IPS-NIHi11 (cell line): ENCODE measurements around the gene GART.
"Not testable (repeated sequence)": the region's sequence is repeated elsewhere in the genome, so short reads cannot be mapped to it uniquely, and the experiment has no call there.

Experiments used
- DNase-seq: peaks from one replicate; pipeline ENCODE4 v3.0.0; 2012; ENCODE audit warnings: mixed read lengths, low spot score

Gene GART

DNA sequence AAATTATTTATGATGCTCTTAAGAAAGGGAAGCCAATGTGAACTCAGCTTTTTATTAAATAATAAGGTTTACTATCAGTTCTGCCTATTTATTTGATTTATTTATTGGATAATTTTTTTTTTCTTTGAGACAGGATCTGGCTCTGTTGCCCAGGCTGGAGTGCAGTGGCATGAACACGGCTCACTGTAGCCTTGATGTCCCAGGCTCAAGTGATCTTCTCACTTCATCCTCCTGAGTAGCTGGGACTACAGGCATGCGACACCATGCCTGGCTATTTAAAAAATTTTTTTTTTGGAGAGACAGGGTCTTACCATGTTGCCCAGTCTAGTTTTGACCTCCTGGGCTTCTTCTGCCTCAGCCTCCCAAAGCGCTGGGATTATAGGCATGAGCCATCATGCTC, 29.4 kb downstream of the GART start:
- no peak for DNase-seq

DNA sequence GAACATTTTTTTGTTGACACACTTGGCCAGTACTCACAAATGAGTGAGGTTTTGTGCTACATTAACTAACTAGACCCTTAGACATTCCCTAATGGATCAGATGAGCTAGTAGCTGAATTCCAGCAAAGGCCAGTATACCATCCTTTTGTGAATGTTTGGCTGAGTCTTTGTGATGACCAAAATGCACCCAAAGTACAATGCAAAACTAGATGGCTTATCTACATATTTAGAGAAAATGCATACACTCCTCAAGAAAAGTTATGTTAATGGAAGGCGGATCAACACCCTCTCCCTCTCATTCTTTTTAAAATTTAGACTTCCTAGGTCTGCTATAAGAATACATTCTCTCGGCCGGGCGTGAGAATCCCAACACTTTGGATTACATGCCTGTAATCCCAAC, 30.3 kb downstream of the GART start:
- no peak for DNase-seq

DNA sequence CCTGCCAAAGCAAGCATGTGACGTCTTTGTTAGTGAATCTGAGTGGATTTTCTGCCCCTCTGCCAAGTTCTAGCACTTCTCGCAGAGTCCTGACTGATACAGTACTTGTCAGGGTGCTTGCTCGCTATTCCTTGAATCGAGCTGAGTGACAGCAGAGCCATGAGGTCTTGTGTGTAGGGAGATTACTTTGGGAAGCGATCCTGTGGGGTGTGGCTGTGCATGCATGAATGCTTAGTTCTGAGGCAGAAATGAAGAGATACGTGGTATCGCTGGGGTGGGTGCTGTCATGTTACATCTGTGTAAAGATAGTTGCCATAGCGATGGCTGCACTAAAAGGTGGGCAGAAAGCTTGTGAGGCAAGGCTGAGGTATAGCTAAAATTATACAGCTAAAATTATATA, 31.1 kb downstream of the GART start:
- DNase-seq: no peak

DNA sequence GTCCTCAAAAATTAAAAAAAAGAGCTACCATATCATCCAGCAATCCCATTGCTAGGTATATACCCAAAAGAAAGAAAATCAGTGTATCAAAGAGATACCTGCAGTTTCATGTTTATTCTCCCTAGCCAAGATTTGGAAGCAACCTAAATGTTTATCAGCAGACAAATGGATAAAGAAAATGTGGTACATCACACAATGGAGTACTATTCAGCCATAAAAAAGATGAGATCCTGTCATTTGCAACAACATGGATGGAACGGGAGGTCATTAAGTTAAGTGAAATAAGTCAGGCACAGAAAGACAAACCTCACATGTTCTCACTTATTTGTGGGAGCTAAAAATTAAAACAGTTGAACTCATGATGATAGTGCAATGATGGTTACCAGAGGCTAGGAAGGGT, 34.9 kb downstream of the GART start:
- DNase-seq: not testable (repeated sequence)

DNA sequence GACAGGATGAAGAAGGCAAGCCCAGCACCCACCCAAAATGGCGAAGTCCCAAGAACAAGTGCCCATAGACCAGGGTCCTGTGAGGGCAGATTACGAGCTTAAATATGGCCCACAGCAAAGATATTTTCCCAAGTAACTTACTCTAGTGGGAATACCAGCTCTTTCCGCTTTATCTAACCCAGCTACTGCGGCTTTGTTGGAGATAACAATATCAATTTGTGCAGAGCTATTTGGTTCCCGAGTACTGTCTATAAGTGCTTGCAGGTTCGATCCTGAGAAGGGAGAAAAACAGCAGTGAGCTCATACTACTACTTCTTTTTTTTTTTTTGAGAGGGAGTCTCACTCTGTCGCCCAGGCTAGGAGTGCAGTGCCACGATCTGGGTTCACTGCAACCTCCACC, 36.1 kb downstream of the GART start:
- no peak for DNase-seq

DNA sequence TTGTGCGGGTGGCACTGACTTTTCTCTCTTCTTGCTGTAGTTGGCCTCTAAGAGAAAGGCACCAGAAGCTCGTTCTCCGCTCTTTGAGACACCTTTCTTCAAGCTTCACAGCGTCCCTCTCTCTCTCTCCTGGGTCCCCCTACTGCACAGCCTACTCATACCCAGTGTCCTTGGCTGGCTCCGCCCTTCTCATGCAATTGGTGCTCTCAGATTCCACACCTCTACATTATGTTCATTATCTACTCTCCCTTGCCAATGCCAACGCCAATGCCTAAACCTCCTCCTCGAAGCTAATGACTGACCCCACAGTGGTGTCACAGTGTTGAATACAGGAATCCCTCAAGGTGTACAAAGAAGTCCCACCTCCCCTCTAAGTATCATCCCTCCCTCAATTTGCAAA, 45.6 kb downstream of the GART start:
- peak; percentile 32 for DNase-seq

DNA sequence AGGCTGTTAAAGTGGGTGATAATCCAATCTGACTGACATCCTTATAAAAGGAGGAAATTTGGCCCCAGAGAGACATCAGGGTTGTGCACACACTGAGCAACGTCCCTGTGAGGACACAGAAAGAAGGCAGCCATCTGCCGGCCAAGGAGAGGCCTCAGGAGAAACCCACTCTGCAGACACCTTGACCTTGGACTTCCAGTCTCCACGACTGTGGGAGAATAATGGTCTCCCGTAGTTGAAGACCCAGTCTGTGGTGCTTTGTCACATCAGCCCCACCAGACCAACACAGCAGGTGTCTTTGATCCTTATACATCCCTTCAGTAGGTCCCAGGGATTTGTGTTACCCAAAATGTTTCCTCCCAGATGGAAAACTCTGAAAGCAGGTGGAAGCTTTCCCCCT, 46.2 kb downstream of the GART start:
- no peak for DNase-seq

DNA sequence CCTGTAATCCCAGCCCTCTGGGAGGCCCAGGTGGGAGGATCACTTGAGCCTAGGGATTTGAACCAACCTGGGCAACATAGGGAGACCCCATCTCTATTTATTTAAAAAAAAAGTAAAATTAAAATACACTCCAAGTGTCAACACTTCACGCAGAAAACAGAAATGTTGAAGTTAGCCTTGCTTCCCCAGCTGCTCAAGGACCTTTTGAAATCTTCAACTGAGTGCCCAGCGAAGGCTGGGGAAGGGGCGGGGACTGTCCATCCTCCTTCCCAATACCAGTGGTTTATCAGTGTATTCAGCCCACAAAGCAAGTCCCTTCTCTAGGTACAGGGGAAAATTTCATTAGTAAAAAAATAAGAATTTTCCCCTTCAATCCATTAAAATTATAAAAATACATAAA, 48.2 kb downstream of the GART start:
- DNase-seq: no peak

DNA sequence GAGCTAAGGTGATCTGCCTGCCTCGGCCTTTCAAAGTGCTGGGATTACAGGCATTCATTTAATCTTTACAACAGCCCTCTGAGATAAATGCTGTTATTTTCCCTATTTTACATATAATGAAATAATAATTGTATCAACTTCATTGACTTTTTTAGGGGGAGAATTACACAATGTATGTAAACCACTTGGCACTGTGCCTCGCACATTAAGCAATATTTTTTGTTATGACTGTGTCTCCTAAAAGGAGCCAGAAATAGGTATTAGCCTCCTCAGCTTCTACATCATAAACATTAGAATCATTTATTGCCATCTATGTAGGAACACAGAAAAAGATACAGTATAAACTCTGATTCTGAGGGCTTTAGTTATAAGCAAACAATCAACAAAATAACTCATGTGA, 49.3 kb downstream of the GART start:
- DNase-seq: no peak

DNA sequence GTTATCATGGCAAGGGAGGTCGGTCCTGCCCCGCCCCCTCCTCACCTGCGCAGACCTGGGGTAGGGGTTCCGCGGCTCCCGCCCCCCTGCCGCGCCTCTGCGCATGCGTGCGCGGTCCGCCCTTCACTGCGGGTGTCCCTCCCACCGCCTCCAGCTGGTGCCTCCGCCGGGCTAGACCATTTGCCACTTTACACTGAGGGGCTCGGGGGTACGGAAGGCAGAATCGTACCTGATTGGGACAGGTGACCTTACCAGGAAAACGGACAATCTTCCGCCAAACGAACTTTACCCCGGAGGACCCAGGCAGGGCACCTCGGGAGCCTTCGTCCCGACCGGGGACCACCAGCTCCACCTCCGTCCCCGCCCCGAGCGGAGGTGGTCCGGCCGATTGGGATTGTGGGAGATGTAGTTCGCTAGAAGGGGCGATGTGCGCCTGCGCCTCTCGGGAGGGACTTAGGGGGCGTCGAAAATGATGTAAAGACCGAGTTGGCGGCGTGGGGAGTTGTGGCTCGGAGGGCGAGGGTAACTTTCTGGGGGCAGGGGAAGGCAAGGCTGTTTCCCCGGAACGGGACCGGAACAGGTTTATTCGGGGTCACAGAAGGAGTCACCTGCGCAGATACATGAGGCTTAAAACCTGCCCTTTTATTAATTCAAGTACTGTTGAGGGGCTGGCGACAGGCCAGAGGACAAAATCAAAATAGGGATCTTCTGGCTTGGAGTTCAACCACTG, 50.4 kb downstream of the GART start, which contains the start of gene DNAJC28:
Gene DNAJC28 (minus strand): TSS at position 344 of the 730 bp plus-strand sequence. CDS start 2,323 bp downstream, outside the sequence.
- peak; percentile 92 for DNase-seq

DNA sequence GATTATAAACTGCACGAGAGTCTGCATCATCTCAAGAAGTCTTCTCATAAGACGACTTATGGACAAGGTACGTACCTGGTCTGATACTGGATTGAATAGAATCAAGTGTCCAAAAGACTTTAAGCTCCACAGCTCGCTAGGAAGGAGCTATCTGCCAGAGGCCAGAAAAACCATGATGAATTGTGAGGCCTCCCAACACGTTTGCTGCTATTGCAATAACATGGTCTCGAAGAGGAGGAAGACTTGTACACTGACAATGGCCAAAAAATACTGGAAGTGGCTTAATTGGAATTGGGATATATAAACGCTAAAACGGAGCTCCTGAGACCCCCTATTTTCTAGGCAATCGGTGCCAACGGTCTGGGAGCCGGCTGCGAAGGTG, 50.9 kb downstream of the GART start:
- DNase-seq: no peak

DNA sequence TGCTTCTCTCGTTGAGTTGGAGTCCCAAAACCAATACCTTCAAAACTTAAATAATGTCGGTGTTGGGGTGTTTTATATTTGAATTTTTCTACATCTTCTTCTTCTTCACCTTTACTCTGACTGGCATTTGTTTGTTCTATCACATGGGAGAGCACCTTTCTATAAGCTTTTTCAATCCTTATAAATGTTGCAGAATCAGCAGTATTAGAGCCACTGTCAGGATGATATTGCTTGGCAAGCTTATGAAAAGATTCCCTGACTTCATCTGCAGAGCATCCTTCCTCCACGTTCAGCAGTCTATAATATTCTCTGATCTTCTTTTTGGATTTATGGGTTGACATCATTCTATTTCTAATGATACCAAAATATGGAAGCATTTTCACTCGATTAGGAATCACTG, 53.0 kb downstream of the GART start:
- DNase-seq: no peak

DNA sequence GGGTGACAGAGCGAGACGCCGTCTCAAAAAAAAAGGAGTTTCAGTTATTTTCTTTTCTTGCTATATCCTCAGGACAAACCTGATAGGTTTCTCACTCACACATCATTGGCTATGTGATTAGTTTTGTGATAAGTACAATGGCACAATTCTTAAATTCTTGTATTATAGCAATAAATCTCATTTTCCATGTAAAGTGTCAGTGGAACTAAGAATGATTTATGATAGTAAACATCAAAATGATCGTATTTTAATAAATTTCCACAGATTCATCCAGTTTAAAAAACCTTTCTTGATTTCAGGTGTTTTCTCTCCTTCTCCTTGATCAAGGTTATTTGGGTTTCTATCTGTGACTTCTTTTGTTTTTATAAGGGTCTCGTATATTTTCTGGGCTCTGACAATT, 53.9 kb downstream of the GART start:
- no peak for DNase-seq

DNA sequence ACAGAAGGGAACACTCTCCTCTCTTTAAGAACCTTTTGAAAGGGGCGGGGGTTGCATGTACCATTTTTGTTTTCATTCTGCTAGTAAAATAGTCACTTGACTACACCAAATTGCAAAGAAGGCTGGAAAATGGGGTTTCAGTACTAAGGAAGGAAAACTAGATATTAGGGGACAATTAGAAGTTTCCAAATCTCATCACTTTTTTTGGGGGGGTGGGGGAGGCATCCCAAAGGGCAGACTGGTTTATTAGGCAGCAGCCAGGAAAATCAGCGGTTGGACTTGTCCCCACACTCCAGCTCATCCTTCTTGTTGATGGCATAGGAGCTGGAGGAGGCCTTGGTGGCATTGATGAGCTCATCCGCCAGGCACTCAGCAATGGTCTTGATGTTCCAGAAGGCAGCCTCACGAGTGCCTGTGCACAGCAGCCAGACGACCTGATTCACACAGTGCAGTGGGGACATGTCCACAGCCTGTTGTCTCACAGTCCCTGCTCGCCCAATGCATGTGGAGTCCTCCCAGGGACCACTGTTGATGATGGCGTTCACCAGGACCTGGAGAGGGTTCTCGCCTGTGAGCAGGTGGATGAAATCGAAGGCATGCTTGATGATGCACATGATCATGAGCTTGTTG, 60.5 kb downstream of the GART start:
- DNase-seq: no peak

DNA sequence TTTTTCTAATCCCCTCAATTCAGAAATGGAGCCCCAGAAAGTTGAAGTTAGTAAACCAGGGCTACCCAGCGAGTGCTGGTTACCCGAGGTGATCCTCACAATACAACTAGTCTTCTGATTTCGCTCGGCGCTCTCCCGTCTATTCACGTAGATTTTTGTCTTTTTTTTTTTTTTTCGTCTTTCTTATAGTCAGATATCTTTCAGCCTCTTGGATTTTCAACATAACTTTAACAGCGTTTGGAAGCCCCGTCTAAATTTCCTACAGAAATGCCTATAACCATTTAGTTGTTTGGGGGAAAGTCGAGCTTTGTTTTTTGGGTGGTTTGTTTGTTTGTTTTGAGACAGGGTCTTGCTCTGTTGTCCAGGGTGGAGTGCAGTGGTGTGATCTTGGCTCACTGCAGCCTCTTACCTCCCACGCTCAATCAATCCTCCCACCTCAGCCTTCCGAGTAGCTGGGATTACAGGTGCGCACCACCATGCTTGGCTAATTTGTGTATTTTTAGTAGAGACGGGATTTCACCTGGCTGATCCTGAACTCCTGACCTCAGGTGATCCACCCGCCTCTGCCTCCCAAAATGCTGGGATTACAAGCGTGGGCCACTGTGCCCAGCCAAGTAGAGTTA, 61.3 kb downstream of the GART start:
- no peak for DNase-seq

DNA sequence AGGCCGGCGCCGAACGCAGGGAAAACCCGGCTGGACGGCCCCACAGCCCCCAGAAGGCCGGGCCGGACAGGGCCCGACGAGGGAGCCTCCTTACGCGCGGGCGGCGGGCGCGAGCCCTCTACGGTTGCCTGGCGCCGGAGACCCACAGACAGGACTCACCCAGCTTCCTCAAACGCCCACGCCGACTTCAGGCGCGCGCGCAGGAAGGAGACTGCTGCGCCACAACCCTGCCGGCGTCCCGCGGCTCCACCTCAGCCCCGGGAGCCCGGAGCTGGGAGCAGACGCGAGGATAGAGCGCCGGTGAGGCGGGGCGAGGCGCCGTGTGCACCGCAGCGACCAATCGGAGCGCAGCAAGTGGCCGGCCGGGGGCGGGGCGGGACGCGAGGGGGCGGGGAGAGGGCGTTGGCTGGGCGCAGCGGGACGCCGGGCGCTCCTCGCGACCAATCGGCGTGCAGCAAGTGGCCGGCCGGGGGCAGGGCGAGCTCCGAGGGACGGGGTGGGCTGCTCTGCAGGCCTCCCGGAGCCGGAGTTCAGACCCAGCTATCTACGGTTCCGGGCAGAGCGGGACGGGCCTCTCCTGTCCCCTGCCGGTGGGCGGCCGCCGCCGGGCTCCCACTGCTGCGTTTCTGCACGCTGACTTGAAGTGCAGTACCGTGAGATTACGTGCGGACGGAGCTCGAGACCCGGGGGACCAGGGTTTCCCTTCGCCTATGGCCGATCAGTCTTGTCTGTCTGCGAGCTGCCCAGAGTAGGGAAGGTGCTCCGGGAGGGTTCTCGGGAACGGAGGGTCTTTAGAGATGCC, 62.0 kb downstream of the GART start, which contains the start of gene TMEM50B:
Gene TMEM50B (minus strand): TSS at position 296 of the 802 bp plus-strand sequence. CDS start 11,089 bp downstream, outside the sequence.
- DNase-seq: peak; percentile 96

DNA sequence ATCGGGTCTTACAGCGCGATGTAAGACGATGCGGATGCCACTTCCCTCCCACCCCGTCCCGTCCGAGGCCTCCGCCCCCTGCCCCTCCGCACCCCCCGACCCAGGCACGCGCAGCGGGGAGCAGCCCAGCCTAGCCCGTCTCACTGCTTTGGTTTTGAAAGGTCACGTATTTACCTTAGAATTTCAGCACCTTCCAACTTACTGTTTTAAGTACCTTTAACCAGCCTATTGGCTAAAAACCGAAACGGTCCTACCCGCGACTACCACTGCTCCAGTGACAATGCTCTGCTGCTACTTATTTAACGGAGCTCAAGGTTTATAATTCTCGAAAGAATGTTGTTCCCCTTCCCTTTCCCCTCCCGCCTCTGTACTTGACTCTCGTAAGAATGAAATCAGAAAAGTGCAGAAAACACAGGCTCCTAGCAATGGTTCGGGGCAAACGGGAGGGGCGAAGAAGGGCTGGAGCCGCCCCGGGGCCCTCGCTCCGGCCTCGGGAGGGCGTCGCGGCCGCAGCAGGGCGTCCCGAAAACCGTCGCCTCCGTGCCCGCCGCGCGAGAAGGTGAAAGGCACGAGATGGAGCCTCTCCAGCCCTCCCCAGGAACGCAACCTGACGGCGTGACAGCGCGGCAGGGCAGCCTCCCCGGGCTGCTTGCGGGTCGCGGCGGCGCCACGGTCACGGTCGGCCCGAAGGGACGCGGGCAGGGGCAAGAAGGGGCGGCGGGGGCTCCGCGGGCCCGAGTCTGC, 62.8 kb downstream of the GART start:
- peak; percentile 37 for DNase-seq

DNA sequence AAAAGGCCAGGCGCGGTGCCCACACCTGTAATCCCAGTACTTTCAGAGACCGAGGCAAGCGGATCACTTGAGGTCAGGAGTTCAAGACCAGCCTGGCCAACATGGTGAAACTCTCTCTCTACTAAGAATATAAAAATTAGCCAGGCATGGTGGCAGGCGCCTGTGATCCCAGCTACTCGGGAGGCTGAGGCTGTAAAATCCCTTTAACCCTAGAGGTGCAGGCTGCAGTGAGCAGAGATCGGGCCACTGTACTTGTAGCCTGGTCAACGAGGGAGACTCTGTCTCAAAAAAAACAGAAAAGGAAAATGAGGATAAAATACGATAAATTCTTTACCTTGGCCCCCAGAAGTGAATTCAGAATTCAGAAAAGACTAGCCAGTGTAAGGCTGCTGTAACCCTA, 63.7 kb downstream of the GART start:
- no peak for DNase-seq

DNA sequence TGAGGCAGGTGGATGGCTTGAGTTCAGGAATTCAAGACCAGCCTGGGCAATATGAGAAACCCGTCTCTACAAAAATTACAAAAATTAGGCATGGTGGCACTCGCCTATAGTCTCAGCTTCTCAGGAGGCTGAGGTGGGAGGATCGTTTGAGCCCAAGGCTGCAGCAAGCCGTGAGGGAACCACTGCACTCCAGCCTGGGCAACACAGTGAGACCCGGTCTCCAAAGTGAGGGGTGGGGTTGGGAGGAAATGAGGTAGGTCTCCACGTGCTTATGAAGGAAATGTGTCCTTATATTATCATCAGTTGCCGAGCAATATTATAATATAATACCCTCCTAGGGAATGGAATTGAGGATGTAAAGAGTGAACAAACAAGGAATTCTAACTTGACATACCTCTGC, 64.9 kb downstream of the GART start:
- no peak for DNase-seq

DNA sequence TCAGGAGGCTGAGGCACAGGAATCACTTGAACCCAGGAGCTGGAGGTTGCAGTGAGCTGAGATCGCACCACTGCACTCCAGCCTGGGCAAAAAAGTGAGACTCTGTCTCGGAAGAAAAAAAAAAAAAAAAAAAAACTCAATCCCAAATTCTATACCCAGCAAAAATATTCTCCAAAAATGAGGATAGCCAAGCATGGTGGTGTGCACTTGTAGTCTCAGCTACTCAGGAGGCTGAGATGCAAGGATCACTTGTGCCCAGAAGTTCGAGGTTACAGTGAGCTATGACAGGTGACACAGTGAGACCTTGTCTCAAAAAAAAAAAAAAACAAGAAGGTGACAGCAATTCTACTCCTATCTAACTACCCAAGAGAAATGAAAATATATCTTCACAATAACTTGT, 68.6 kb downstream of the GART start:
- no peak for DNase-seq

DNA sequence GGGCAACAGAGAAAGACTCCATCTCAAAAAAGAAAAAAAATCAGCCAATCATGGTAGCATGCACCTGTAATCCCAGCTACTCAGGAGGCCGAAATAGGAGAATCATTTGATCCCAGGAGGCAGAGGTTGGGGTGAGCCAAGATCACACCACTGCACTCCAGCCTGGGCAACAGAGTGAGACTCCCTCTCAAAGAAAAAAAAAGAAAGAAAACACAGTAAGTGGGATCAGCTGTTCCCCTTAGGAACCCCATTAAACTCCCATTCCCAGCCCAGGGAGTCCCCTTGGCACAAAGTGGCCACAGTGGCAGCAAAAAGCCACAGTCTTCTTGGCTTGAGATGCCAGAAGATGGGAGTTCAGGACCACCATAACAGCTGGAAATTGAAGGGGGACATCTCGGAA, 71.2 kb downstream of the GART start:
- DNase-seq: no peak

DNA sequence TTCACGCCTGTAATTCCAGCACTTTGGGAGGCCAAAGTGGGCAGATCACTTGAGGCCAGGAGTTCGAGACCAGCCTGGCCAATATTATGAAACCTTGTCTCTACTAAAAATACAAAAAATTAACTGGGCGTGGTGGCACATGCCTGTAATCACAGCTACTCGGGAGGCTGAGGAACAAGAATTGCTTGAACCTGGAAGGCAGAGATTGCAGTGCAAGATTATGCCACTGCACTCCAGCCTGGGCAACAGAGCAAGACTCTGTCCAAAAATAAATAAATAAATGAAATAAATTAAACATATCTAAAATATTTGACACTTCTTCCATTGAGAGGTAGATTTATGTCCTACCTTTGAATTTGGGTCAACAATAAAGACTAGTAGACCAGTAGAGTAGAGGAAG, 72.7 kb downstream of the GART start:
- DNase-seq: not testable (repeated sequence)
